ENCODE measurements around the gene PTCH1.
A peak's percentile ranks its signal among the peaks of the same experiment; 100 is the strongest.

The PTCH1 gene

DNA sequence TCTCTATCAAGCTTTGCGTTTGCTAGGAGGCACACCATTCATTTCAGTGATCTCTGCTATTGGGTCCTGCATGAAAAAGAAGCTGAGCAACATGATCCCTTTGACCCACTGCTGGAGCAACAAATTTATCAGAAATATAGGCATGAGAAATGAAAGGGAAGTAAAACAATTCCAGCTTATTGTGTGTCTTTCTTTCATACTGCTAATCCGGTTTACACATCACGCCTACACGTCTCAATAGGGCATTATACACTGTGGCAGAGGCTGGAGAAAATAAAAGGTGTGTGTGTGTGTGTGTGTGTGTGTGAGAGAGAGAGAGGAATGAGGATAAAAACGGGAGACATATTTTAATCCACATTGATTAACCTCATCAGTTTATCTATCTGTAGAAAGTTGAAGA is 2.4 kb downstream of the PTCH1 start:
- no peak for DNase-seq
- in situ Hi-C loops (cut with MboI; ENCODE audit: low pct_unique_long_range_greater_than_20kb, low sequenced_read_pairs): no loop called here

- no peak for DNase-seq
- in situ Hi-C loops (cut with MboI; ENCODE audit: low pct_unique_long_range_greater_than_20kb, low sequenced_read_pairs): no loop called here
Observed at GRCh38 chr9:95513711-95514110, 3.1 kb downstream of the PTCH1 start.

GRCh38 chr9:95512709-95513095 is 4.1 kb downstream of the PTCH1 start:
- in situ Hi-C loops (cut with MboI; ENCODE audit: low pct_unique_long_range_greater_than_20kb, low sequenced_read_pairs): no loop called here
- DNase-seq: no peak

DNA sequence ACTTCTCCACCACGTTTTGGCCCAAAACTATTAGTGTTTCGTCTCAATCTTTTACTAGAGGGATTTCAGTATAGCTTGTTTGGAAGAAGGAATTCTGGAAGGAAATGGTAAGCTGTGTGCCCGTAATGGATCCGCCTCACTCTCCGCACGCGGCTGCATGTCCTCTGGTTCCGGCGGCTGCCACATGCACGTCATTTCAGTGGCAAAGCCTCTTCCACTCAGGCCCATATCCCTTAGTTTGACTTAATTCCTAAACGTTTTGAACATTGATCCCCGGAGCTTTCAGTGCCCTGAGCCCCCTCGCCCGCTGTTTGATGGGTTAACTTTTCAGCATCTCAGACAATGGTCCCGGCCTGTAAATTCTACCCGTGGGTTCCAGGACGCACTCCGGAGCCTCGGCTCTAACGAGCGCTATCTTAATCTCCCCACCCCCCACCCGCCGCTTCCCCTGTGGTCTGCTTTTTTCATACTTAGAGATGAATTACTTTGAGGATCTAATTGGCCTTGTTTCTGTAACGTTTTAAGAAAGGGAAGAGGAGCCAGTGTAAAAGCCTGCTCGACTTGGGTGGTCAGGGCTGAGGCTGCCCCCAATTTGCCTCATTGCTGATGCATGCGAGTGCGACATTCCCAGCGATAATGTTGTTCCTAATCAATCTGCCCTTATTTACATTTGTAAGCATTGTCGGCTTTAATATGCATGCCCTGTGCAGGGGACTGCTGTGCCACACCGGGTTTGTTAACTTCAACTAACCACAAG is 4.6 kb downstream of the PTCH1 start:
- in situ Hi-C loops (cut with MboI; ENCODE audit: low pct_unique_long_range_greater_than_20kb, low sequenced_read_pairs): no loop called here
- no peak for DNase-seq

DNA sequence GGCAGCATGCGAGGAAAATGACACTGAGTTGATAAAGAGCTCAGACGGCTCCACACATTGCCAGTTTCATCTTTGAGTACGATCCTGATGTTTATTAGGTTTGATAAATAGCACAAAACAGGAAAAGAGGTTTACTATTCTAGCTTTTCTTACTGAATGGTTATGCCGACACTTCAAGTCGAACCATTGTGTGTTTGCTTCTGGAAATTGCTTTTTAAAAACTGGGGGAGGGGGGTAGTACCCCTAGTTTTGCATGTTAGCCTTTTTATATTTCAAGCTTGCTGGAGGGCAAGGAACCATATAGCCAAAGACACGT is 5.2 kb downstream of the PTCH1 start:
- in situ Hi-C loops (cut with MboI; ENCODE audit: low pct_unique_long_range_greater_than_20kb, low sequenced_read_pairs): no loop called here
- no peak for DNase-seq

GRCh38 chr9:95510709-95511615 is 5.8 kb downstream of the PTCH1 start:
- in situ Hi-C loops (cut with MboI; ENCODE audit: low pct_unique_long_range_greater_than_20kb, low sequenced_read_pairs): no loop called here
- DNase-seq: peak; percentile 87

GRCh38 chr9:95509851-95510708 is 6.7 kb downstream of the PTCH1 start:
- DNase-seq: no peak
- in situ Hi-C loops (cut with MboI; ENCODE audit: low pct_unique_long_range_greater_than_20kb, low sequenced_read_pairs): no loop called here

GRCh38 chr9:95508968-95509850 is 7.6 kb downstream of the PTCH1 start:
- in situ Hi-C loops (cut with MboI; ENCODE audit: low pct_unique_long_range_greater_than_20kb, low sequenced_read_pairs): no loop called here
- peak; percentile 72 for DNase-seq

- in situ Hi-C loops (cut with MboI; ENCODE audit: low pct_unique_long_range_greater_than_20kb, low sequenced_read_pairs): no loop called here
Observed at GRCh38 chr9:95508242-95508967, 8.4 kb downstream of the PTCH1 start.

DNA sequence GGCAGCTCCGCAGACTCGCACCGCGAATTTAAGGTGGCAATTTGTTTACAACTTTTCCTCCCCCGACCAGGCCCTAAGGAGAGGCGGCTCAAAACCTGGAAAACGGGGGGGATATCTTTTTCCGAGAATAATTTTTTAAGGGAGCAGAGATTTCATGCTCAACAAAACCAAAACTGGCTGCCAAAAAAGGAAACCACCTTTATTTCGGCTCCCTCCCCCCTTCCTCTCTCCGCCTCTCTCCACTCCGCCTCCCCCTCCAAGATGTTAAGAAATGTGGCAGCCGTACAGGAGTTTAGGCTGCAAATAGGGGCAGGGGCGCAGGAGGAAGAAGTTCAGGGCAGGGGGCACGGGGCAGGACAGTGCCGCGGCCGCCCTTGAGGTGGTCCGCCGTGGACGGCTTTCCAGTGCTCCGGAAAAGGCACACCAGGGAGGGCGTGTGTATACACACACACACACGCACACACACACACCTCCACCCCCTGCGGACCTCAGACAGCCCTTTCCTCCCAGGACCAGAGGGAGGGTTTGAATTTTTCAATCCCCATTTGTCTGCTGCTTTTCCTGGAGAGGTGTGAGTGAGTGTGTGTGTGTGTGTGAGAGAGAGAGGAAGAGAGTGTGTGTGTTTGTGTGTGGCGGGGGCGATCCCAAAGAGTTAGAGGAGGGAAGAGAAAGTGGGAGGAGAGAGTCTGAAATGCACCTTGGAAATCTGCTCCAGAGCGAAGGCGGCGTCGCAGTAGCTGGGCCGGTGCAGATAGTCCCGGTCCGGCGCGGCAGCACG is 9.1 kb downstream of the PTCH1 start:
- peak; percentile 59 for DNase-seq
- in situ Hi-C loops (cut with MboI; ENCODE audit: low pct_unique_long_range_greater_than_20kb, low sequenced_read_pairs): no loop called here

More at GRCh38 chr9:95508242-95508967, 8.4 kb downstream of the PTCH1 start:
- no peak for DNase-seq

GRCh38 chr9:95506678-95507463 is 9.9 kb downstream of the PTCH1 start:
- DNase-seq: peak; percentile 71
- in situ Hi-C loops (cut with MboI; ENCODE audit: low pct_unique_long_range_greater_than_20kb, low sequenced_read_pairs): no loop called here

- peak; percentile 40 for DNase-seq
- in situ Hi-C loops (cut with MboI; ENCODE audit: low pct_unique_long_range_greater_than_20kb, low sequenced_read_pairs): no loop called here
Observed at GRCh38 chr9:95506428-95506677, 10.4 kb downstream of the PTCH1 start.

GRCh38 chr9:95505717-95506427 is 10.9 kb downstream of the PTCH1 start:
- in situ Hi-C loops (cut with MboI; ENCODE audit: low pct_unique_long_range_greater_than_20kb, low sequenced_read_pairs): no loop called here
- DNase-seq: no peak

GRCh38 chr9:95505072-95505716 is 11.6 kb downstream of the PTCH1 start:
- in situ Hi-C loops (cut with MboI; ENCODE audit: low pct_unique_long_range_greater_than_20kb, low sequenced_read_pairs): no loop called here

DNA sequence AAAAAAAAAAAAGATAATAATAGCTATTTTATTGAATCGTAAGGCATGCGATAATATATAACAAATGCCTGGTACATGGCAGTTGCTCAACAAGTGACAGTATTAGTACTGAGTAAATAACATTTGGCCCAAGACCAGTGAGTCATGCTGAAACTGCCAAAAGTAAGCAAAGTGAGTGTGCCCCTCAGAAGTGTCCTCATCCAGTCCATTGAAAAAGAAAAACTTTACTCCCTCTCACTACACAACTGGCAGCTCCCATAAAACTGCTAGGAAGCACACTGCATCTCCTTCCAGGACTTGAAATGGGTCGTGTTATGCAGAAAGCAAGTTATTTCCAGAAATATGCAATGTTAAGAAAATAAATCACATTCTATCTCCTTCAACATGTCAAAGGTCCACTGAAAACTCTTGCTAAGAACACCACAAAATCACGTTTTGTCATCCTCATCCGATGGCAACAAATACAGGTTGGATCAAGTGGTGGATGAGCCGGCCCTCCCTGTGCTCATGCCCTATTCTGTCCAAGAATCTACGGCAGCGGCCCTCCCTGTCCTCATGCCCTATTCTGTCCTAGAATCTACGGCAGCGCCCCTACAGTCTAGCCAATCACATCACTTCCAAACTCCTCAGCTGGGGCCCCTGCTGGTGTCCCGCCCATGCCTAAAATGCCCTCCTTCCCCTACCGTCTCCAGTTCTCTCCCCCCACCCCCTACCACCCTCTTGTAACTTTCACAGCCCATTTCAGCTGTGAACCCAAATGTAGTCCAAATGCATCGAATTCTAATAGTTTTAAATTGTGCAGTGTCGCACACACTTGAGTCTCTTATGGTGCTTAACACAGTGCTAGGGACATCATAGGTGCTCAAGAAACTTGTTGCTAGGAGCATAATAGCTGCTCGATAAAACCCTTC is 12.5 kb downstream of the PTCH1 start:
- no peak for DNase-seq
- in situ Hi-C loops (cut with MboI; ENCODE audit: low pct_unique_long_range_greater_than_20kb, low sequenced_read_pairs): no loop called here

More at GRCh38 chr9:95505072-95505716, 11.6 kb downstream of the PTCH1 start:
- DNase-seq: no peak

Measured in KBM-7 (cell line).